Hindlimb muscle (tissue), 1 donor: Measurements from ENCODE around the gene IL21R. TPM values are rescaled to one million over a fixed set of nuclear protein-coding genes. Genes with fewer than 3 reads are reported as not detected.
A peak's percentile ranks its signal among the peaks of the same experiment; 100 is the strongest.

Experiments used
- DNase-seq: peaks from one replicate; pipeline ENCODE4 v3.0.0-alpha.2; 2013
- polyA plus RNA-seq: library from polyadenylated mRNA; unstranded; fragments of 120-200 nt; gene quantifications from one replicate; pipeline ENCODE4 v1.2.1, GENCODE V29; 2013; ENCODE audit not compliant: insufficient read length

Gene IL21R
- polyA plus RNA-seq, 1 donor, result 0.23 TPM

- DNase-seq, result no peak
Measured at GRCh38 chr16:27489421-27489820, 87.4 kb downstream of the IL21R start.

DNA sequence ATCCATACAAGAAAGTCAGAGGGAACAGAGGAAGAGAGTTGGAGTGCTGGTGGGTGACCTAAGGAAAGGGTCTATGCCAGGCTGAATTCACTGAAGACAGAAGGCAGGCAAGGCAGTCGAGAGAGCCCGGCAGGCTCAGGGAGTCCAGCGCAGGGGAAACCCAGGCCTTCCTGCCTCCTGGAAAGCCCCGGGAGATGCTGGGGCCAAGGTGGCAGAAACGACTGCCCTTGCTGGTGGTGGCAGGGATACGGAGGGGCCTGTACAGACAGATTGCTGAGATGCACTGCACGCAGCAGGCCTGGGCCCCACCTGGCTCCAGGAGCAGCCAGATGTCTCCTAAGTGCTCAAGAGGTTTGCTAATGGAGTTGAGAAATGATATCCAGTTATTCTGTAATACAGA is 87.9 kb downstream of the IL21R start:
- DNase-seq, result no peak

GRCh38 chr16:27491894-27492587 is 90.1 kb downstream of the IL21R start:
- DNase-seq, result no peak

GRCh38 chr16:27492588-27492979 is 90.6 kb downstream of the IL21R start:
- DNase-seq, result no peak

- peak; percentile 19 for DNase-seq
Measured at GRCh38 chr16:27495191-27495590, 93.2 kb downstream of the IL21R start.

DNA sequence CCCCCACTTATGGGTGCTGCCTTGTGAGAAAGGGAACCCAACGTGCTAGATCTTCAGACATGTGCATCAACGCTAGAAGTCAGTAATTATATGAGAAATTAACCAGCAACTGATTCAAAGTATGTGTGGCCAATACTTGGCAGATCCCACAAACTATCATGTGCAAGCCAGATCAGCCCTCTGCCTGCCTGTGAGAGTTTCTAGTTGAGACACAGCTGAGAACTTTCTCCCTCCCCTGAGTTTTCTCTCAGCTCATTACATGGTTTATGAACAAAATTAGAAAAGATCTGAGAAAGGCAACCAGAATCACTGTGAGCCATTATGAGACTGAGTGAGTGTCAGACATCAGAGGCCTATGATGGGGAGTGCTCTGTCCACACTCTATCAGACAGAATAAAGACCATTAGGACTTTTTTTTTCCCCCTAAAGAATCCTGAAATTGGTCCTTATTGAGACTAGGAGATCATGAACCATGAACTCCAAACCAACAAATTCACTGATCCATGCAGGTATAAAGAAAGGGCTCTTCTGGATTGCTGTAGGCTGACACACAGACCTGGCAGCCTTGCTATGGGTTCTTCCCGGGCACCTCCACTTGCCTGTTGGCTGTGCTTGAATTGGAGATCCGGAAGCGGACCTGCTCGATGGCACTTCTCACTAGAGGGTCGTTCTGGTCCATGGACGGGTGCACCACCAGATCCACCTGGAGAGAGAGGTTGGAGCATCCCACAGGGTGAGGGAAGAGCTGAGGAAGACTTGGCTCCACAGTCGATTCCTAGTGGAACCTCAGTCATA is 96.3 kb downstream of the IL21R start:
- no peak for DNase-seq

DNA sequence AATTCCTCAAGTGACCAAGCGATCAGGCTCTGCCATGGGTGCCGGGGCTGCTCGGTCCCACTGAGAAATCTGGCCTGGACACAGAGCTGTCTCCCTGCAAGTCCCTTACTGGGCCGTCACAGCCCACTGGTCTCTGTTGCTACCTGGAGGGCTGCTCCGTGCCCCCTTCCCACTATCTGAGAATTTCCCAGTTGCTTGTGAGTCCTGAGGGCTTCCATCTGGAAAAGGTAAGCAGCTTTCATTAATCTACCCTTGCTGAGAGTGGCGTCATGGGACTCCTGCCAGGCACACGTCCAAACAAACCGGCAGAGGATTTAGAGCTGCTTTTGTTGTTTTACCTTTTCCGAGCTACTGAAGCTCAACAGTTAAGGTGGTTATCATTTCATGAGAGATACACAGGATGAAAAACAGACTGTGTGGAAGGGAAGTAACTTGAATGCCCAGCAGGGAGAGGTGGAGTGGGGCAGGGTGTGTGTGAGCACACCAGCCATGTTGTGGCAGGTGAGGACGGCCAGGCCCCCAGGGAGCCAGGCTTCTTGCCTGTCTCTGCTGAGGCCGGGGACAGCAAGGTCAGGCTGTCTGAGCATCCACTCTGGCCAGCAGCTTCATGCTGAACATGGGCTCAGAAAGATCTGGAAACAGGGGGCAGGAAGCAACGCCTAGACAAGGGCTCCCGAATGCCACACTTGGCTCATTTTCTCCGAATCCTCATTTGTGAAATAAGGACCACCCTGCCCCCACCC is 97.1 kb downstream of the IL21R start:
- no peak for DNase-seq

DNA sequence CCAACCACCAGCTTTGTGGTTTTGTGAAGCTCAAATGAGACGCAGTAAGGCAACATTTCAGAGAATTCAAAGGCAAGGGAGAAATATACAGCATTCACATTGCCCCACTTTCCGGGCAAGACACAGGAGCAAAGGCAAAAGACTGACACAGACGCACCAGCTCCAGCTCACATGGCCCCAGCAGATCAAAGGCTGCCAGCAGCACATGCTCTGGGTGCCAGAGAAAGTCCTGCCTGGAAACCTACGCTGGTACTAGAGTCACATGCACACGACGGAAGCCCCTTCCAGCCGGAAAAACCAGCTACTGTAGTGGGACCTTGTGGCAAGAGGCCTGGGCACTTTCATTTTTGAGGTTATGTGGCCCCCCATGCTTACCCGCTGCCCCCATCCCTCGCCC is 97.7 kb downstream of the IL21R start:
- DNase-seq, result no peak

DNA sequence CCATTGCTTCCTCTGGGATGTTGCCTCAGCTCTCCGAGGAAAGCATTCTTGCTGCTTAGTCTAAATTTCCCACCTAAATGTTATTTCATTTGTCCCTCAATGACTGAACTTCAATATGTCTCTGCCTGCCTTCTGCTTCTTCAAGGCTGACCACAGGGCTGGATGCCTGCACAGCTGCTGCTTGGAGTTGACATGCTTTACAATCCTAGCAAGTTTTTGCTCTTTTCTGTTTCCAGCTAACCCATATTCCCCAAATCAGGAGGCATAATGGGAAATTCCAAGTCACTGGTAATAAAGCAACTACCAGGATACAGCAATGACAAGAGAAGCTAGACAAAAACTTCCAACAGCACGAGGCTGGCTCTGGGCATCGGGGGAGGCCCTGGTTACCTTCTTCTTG is 98.8 kb downstream of the IL21R start:
- DNase-seq, result no peak

Other genes starting within 250 kb of the IL21R start
- gene KDM8, start 198.6 kb upstream of the IL21R start, polyA plus RNA-seq, result 4.7 TPM
- 46.8 TPM for gene NSMCE1, start 133.4 kb upstream of the IL21R start, polyA plus RNA-seq
- gene IL4R, start 88.2 kb upstream of the IL21R start, polyA plus RNA-seq, result 12.1 TPM
- 53.4 TPM for gene GTF3C1, start 147.7 kb downstream of the IL21R start, polyA plus RNA-seq
- 9.0 TPM for gene KATNIP, start 148.0 kb downstream of the IL21R start, polyA plus RNA-seq